HepG2 (cell line): Measurements from ENCODE around the gene COL18A1. TPM values are rescaled to one million over a fixed set of nuclear protein-coding genes. Genes with fewer than 3 reads are reported as not detected.

ENCODE experiments used
- BCL6 ChIP-seq: IDR thresholded peaks from 2 replicates; pipeline ENCODE4 v1.6.1; 2016; ENCODE audit warnings: missing genetic modification reagents, missing compliant biosample characterization
- CBFB ChIP-seq: sonication (generic); formaldehyde crosslinking; IDR thresholded peaks from 2 replicates; pipeline ENCODE4 v1.4.0; 2020; ENCODE audit warnings: missing genetic modification reagents
- CHD2 ChIP-seq: IDR thresholded peaks from 2 replicates; pipeline ENCODE4 v1.6.1; 2011; ENCODE audit warnings: low read depth, low read length, improper control_type of control experiment
- FIP1L1 ChIP-seq: fragments of 200-400 bp; formaldehyde crosslinking; IDR thresholded peaks from 2 replicates; pipeline ENCODE4 v1.6.1; 2018; ENCODE audit warnings: low read depth, mild to moderate bottlenecking, low read length, moderate library complexity, borderline replicate concordance; ENCODE audit not compliant: insufficient read depth
- HOXA3 ChIP-seq: sonication (generic); formaldehyde crosslinking; IDR thresholded peaks from 2 replicates; pipeline ENCODE4 v1.5.0; 2020; ENCODE audit warnings: missing genetic modification reagents
- KLF9 ChIP-seq: IDR thresholded peaks from 2 replicates; pipeline ENCODE4 v1.6.1; 2016; ENCODE audit warnings: low read depth
- MAFK ChIP-seq, 2 experiments: IDR thresholded peaks in 1 of 2; conservative IDR thresholded peaks in 1 of 2; 2 replicates each; pipeline ENCODE4 v1.6.1; 2011; ENCODE audit warnings: improper control_type of control experiment in 2 of 2, low read length in 2 of 2
- MAX ChIP-seq: IDR thresholded peaks from 2 replicates; pipeline ENCODE4 v1.6.1; 2012; ENCODE audit warnings: inconsistent platforms
- MED1 ChIP-seq: sonication (generic); formaldehyde crosslinking; IDR thresholded peaks from 2 replicates; pipeline ENCODE4 v1.4.0; 2020; ENCODE audit warnings: missing genetic modification reagents
- MED8 ChIP-seq: sonication (generic); formaldehyde crosslinking; IDR thresholded peaks from 2 replicates; pipeline ENCODE4 v1.8.1; 2023; ENCODE audit warnings: mild to moderate bottlenecking, missing genetic modification reagents; ENCODE audit not compliant: insufficient replicate concordance
- MEIS2 ChIP-seq: sonication (generic); formaldehyde crosslinking; IDR thresholded peaks from 2 replicates; pipeline ENCODE4 v1.9.0; 2021; ENCODE audit warnings: mild to moderate bottlenecking, missing genetic modification reagents
- PPARG ChIP-seq: conservative IDR thresholded peaks from 2 replicates; pipeline ENCODE4 v1.6.1; 2016; ENCODE audit warnings: missing biosample characterization, missing genetic modification reagents
- RXRA ChIP-seq: sonication (generic); formaldehyde crosslinking; IDR thresholded peaks from 2 replicates; pipeline ENCODE4 v1.5.1; 2020; ENCODE audit warnings: missing genetic modification reagents
- SP4 ChIP-seq: sonication (generic); formaldehyde crosslinking; IDR thresholded peaks from 2 replicates; pipeline ENCODE4 v1.8.1; 2023; ENCODE audit warnings: mild to moderate bottlenecking, missing genetic modification reagents
- THAP8 ChIP-seq: sonication (generic); formaldehyde crosslinking; IDR thresholded peaks from 2 replicates; pipeline ENCODE4 v1.5.1; 2020; ENCODE audit warnings: missing genetic modification reagents, mild to moderate bottlenecking, borderline replicate concordance
- ZBTB33 ChIP-seq: sonication (generic); formaldehyde crosslinking; IDR thresholded peaks from 2 replicates; pipeline ENCODE4 v1.4.0; 2020; ENCODE audit warnings: missing genetic modification reagents
- ZGPAT ChIP-seq: IDR thresholded peaks from 2 replicates; pipeline ENCODE4 v1.6.1; 2016; ENCODE audit warnings: mild to moderate bottlenecking
- ZIK1 ChIP-seq: sonication (generic); formaldehyde crosslinking; IDR thresholded peaks from 2 replicates; pipeline ENCODE4 v1.5.0; 2020; ENCODE audit warnings: mild to moderate bottlenecking, low read depth, missing genetic modification reagents, borderline replicate concordance
- ZNF281 ChIP-seq: sonication (generic); formaldehyde crosslinking; IDR thresholded peaks from 2 replicates; pipeline ENCODE4 v1.4.0; 2020; ENCODE audit warnings: missing genetic modification reagents, borderline replicate concordance
- ZNF317 ChIP-seq: sonication (generic); formaldehyde crosslinking; IDR thresholded peaks from 2 replicates; pipeline ENCODE4 v1.5.0; 2020; ENCODE audit warnings: mild to moderate bottlenecking, missing genetic modification reagents
- ZNF605 ChIP-seq: sonication (generic); formaldehyde crosslinking; IDR thresholded peaks from 2 replicates; pipeline ENCODE4 v1.8.0; 2022; ENCODE audit warnings: mild to moderate bottlenecking, missing genetic modification reagents
- ZNF746 ChIP-seq: sonication (generic); formaldehyde crosslinking; IDR thresholded peaks from 2 replicates; pipeline ENCODE4 v1.8.0; 2022; ENCODE audit warnings: mild to moderate bottlenecking, missing genetic modification reagents
- ZNF747 ChIP-seq: sonication (generic); formaldehyde crosslinking; IDR thresholded peaks from 2 replicates; pipeline ENCODE4 v1.8.1; 2023; ENCODE audit warnings: missing genetic modification reagents, mild to moderate bottlenecking, borderline replicate concordance
- polyA plus RNA-seq, 8 experiments: library from polyadenylated mRNA; depleted of rRNA in 3 of 8; stranded (reverse) in 7 of 8; unstranded in 1 of 8; fragments of >200 nt; fragmentation: Illumina TruSeq in 4 of 8; extraction: Trizol in 4 of 8; gene quantifications; 2 replicates each; pipeline versions ENCODE4 v1.2.1 to v1.2.3, GENCODE V29; 2011 to 2016; ENCODE audit warnings: low read depth in 4 of 8, missing spikeins in 1 of 8, mixed read lengths in 1 of 8; ENCODE audit not compliant: insufficient read depth in 1 of 8
- total RNA-seq, 5 experiments: library from RNA; depleted of rRNA; stranded (reverse); fragments of >200 nt; fragmentation: Illumina TruSeq; extraction: Trizol; gene quantifications; 2 replicates each; pipeline ENCODE4 v1.2.3, GENCODE V29; 2016; ENCODE audit warnings: low read depth in 1 of 5

The COL18A1 gene
- total and polyA plus RNA-seq, 2 of the 13 experiments (the other 11 are each of a cell fraction or from before 2014, with no cell fraction given) = 79.0 to 102 TPM

GRCh38 chr21:45525153-45525909 is 120.4 kb downstream of the COL18A1 start (continued):
- peak; percentile 60 for TF ChIP-seq BCL6 (CRISPR knock-in tag)
- TF ChIP-seq ZNF747 (CRISPR knock-in tag) = peak; percentile 78; the same call in 1 of the 2 replicates
- peak; percentile 81; the same call in 1 of the 2 replicates for TF ChIP-seq ZGPAT (CRISPR knock-in tag)
- TF ChIP-seq PPARG (CRISPR knock-in tag) = peak; percentile 64; the same call in 1 of the 2 replicates
- TF ChIP-seq KLF9 (CRISPR knock-in tag) = 0 out of 2 replicates have a peak, but pooled peaks have one; percentile 30
- TF ChIP-seq SP4 (CRISPR knock-in tag) = peak; percentile 57
- peak; percentile 87 for TF ChIP-seq HOXA3
- no peak for TF ChIP-seq FIP1L1
- TF ChIP-seq ZNF281 = no peak
- TF ChIP-seq MAFK (conservative IDR thresholded peaks at IDR 0.05 in 1 of 2, IDR thresholded peaks at IDR 0.05 in 1 of 2; ENCODE audit: low read length in 2 of 2) = 0 out of 4 replicates have a peak, but pooled peaks of 1 of the 2 experiments have one; percentile 2
- peak; percentile 76 for TF ChIP-seq MEIS2
- TF ChIP-seq CBFB (CRISPR knock-in tag) = no peak; the same call in 1 of the 2 replicates
- peak; percentile 90 for TF ChIP-seq MAX
- no peak; the same call in 1 of the 2 replicates for TF ChIP-seq ZNF317 (CRISPR knock-in tag)
- TF ChIP-seq MED1 (CRISPR knock-in tag) = peak; percentile 91
- TF ChIP-seq ZBTB33 (CRISPR knock-in tag) = peak; percentile 52
- peak; percentile 83 for TF ChIP-seq ZNF605 (CRISPR knock-in tag)
- TF ChIP-seq CHD2 = peak; percentile 89
- TF ChIP-seq RXRA (CRISPR knock-in tag) = peak; percentile 74
- no peak for TF ChIP-seq MED8 (CRISPR knock-in tag)
- peak; percentile 37 for TF ChIP-seq ZNF746 (CRISPR knock-in tag)
- TF ChIP-seq THAP8 (CRISPR knock-in tag) = no peak
- peak; percentile 27; the same call in 1 of the 2 replicates for TF ChIP-seq ZIK1 (CRISPR knock-in tag)
